ENCODE measurements around the gene TTYH3.

Gene TTYH3

GRCh38 chr7:2602406-2603043, 29.3 kb upstream of the TTYH3 start:
- DNase-seq (ENCODE audit: low spot score) = no peak
- no peak for TF ChIP-seq CTCF (IDR thresholded peaks at IDR 0.05; ENCODE audit: extremely low read depth, insufficient read depth, missing control alignments)
- in situ Hi-C loops (cut with MboI; ENCODE audit: low pct_unique_long_range_greater_than_20kb, low sequenced_read_pairs, unreplicated experiment) = no loop called here

- in situ Hi-C loops (cut with MboI; ENCODE audit: low pct_unique_long_range_greater_than_20kb, low sequenced_read_pairs, unreplicated experiment) = no loop called here
- TF ChIP-seq CTCF (IDR thresholded peaks at IDR 0.05; ENCODE audit: extremely low read depth, insufficient read depth, missing control alignments) = no peak
- no peak for DNase-seq (ENCODE audit: low spot score)
These were observed 28.5 kb upstream of the TTYH3 start for GRCh38 chr7:2603044-2603965.

GRCh38 chr7:2604608-2605174, 27.1 kb upstream of the TTYH3 start:
- DNase-seq (ENCODE audit: low spot score) = no peak
- in situ Hi-C loops (cut with MboI; ENCODE audit: low pct_unique_long_range_greater_than_20kb, low sequenced_read_pairs, unreplicated experiment) = no loop called here
- TF ChIP-seq CTCF (IDR thresholded peaks at IDR 0.05; ENCODE audit: extremely low read depth, insufficient read depth, missing control alignments) = no peak

- TF ChIP-seq CTCF (IDR thresholded peaks at IDR 0.05; ENCODE audit: extremely low read depth, insufficient read depth, missing control alignments) = no peak
- in situ Hi-C loops (cut with MboI; ENCODE audit: low pct_unique_long_range_greater_than_20kb, low sequenced_read_pairs, unreplicated experiment) = no loop called here
- DNase-seq (ENCODE audit: low spot score) = no peak
These were observed 25.9 kb upstream of the TTYH3 start for GRCh38 chr7:2605608-2606538.

- no peak for TF ChIP-seq CTCF (IDR thresholded peaks at IDR 0.05; ENCODE audit: extremely low read depth, insufficient read depth, missing control alignments)
- in situ Hi-C loops (cut with MboI; ENCODE audit: low pct_unique_long_range_greater_than_20kb, low sequenced_read_pairs, unreplicated experiment) = no loop called here
- DNase-seq (ENCODE audit: low spot score) = no peak
These were observed 25.2 kb upstream of the TTYH3 start for GRCh38 chr7:2606539-2606936.
